ENCODE data around the gene C10orf90. TPM values are rescaled to one million over a fixed set of nuclear protein-coding genes. Genes with fewer than 3 reads are reported as not detected.

C10orf90 gene
- total RNA-seq, 6 donors from 2014 or later = 1.0 TPM; not detected in 5

DNA sequence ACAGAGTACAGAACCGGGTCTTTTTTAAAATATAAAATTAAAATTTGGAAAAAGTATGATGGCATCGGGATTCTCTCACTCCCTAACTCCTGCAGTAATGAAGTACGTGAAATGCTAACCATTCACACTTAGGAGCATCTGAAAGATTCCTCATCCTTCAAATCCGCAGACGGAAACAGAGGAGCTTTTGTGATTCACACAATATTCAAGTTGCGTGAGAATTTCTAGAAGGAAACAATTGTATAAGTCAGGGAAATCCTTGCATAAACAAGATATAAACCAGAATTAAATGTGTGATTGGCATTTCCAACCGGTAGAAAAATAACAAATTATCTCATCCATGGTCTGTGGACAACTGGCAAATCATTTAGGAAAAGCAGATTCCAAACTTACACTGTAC lies 179.0 kb downstream of the C10orf90 start:
- H3K9me3 ChIP-seq = no peaks in the 10 kb centered on the region
- TF ChIP-seq EP300 (IDR thresholded peaks at IDR 0.05) (no peak), POLR2AphosphoS5 (IDR thresholded peaks at IDR 0.05) (no peak), POLR2A (IDR thresholded peaks at IDR 0.05) (no peak), CTCF (IDR thresholded peaks at IDR 0.05) (no peak)
- WGBS, 2 donors = 53 to 71% methylated on average over 7 of the region's 7 CpGs
- DNase-seq (no peak), ATAC-seq (ENCODE audit: low FRiP score in 2 of 2) (no peak)
- no peaks in the 10 kb centered on the region for H3K4me1 ChIP-seq
- H3K4me3 ChIP-seq = no peak overlapping the region
- no peaks in the 10 kb centered on the region for H3K36me3 ChIP-seq
- no peak overlapping the region for H3K27ac ChIP-seq
- no peaks in the 10 kb centered on the region for H3K27me3 ChIP-seq

GRCh38 chr10:126481181-126481580 lies 189.3 kb downstream of the C10orf90 start:
- no peaks in the 10 kb centered on the region for H3K9me3 ChIP-seq
- no peak for ATAC-seq (ENCODE audit: low FRiP score in 2 of 2)
- no peaks in the 10 kb centered on the region for H3K36me3 ChIP-seq
- no peaks in the 10 kb centered on the region for H3K4me1 ChIP-seq
- WGBS, 2 donors = 59 to 78% methylated on average over 1 of the region's 1 CpG
- H3K4me3 ChIP-seq = no peak overlapping the region
- TF ChIP-seq CTCF (IDR thresholded peaks at IDR 0.05) (no peak), POLR2AphosphoS5 (IDR thresholded peaks at IDR 0.05) (no peak), POLR2A (IDR thresholded peaks at IDR 0.05) (no peak)
- no peaks in the 10 kb centered on the region for H3K27me3 ChIP-seq
- H3K27ac ChIP-seq = no peak overlapping the region
- DNase-seq = no peak

DNA sequence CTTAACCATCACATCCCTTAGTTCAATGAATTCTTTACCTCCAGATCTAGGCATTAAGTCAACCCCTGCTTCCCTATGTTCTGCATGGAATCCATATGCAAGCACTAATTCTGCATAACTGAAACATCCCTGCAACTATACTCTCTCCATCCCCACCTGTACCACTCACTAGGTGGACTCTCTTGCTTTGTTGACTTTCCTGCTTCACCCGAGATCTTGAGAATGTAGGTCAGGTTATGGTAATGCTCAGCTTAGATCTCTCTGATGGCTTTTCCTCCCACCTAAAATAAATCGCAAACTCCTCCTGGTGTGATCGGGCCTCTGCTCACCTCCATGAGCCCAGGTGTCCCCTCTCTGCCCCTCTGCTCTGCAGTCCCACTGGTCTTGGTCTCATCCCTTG lies 189.8 kb downstream of the C10orf90 start:
- no peak for TF ChIP-seq CTCF (IDR thresholded peaks at IDR 0.05)
- TF ChIP-seq POLR2AphosphoS5 (IDR thresholded peaks at IDR 0.05) = no peak
- no peak for TF ChIP-seq POLR2A (IDR thresholded peaks at IDR 0.05)
- no peak for TF ChIP-seq EP300 (IDR thresholded peaks at IDR 0.05)
- Histone ChIP-seq H3K4me1 (no peaks in the 10 kb centered on the region), H3K36me3 (no peaks in the 10 kb centered on the region), H3K9me3 (no peaks in the 10 kb centered on the region), H3K4me3 (no peak overlapping the region), H3K27ac (no peak overlapping the region), H3K27me3 (no peaks in the 10 kb centered on the region)
- WGBS, 2 donors = 83 to 94% methylated on average over 3 of the region's 3 CpGs
- ATAC-seq (ENCODE audit: low FRiP score in 2 of 2) (no peak), DNase-seq (no peak)

GRCh38 chr10:126479280-126479895 lies 191.1 kb downstream of the C10orf90 start:
- TF ChIP-seq POLR2A (IDR thresholded peaks at IDR 0.05) = no peak
- TF ChIP-seq CTCF (IDR thresholded peaks at IDR 0.05) = no peak
- no peak for TF ChIP-seq EP300 (IDR thresholded peaks at IDR 0.05)
- TF ChIP-seq POLR2AphosphoS5 (IDR thresholded peaks at IDR 0.05) = no peak
- Histone ChIP-seq H3K27ac (no peak overlapping the region), H3K4me1 (no peaks in the 10 kb centered on the region), H3K9me3 (no peaks in the 10 kb centered on the region), H3K27me3 (no peaks in the 10 kb centered on the region), H3K4me3 (no peak overlapping the region), H3K36me3 (no peaks in the 10 kb centered on the region)
- DNase-seq (no peak), ATAC-seq (ENCODE audit: low FRiP score in 2 of 2) (no peak)
- WGBS, 2 donors = 89 to 97% methylated on average over 7 of the region's 7 CpGs

DNA sequence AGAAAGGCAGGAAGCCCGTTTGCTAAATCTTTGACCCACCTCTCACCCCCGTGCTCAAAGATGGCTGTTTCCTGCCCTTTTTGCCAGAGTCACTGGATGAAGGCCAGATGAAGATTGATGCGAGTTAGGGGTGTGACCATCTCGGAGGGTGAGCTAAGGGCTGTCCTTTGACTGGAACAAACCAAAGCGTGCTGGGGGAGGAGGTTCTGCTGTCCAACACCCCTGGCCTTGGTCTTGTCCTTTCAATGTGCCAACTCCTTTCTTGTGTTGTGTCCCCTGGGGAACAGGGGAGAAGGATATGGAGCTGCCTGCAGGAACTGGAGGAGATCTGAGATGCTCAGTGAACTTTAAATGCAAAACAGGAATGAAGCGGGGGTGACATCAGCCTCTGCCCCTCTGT lies 191.9 kb downstream of the C10orf90 start:
- ATAC-seq (ENCODE audit: low FRiP score in 2 of 2) (no peak), DNase-seq (no peak)
- no peak overlapping the region for H3K4me3 ChIP-seq
- H3K27me3 ChIP-seq = no peaks in the 10 kb centered on the region
- H3K36me3 ChIP-seq = no peaks in the 10 kb centered on the region
- no peaks in the 10 kb centered on the region for H3K4me1 ChIP-seq
- TF ChIP-seq CTCF (IDR thresholded peaks at IDR 0.05) (no peak), EP300 (IDR thresholded peaks at IDR 0.05) (no peak), POLR2AphosphoS5 (IDR thresholded peaks at IDR 0.05) (no peak), POLR2A (IDR thresholded peaks at IDR 0.05) (no peak)
- H3K27ac ChIP-seq = no peak overlapping the region
- WGBS, 2 donors = 50 to 57% methylated on average over 6 of the region's 6 CpGs
- H3K9me3 ChIP-seq = no peaks in the 10 kb centered on the region
